ENCODE measurements around the gene AP2S1.

Gene AP2S1

DNA sequence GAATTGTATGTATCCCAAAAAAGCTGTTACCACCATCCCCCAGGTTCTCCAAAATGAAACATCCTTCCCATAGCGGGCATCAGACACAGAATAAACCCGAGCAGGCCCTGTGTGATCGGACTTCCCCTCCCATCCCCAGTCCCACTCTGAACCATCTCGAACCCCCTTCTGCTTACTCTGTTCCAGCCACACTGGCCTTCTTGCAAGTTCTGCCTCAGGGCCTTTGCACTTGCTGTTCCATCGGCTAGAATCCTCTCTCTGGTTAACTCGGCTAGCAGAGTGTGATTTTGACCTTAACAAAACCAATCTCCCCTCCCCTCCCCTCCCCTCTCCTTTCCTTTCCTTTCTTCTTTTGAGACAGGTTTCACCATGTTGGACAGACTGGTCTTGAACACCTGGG, 15.7 kb downstream of the AP2S1 start:
- TF ChIP-seq, protein P1, sequence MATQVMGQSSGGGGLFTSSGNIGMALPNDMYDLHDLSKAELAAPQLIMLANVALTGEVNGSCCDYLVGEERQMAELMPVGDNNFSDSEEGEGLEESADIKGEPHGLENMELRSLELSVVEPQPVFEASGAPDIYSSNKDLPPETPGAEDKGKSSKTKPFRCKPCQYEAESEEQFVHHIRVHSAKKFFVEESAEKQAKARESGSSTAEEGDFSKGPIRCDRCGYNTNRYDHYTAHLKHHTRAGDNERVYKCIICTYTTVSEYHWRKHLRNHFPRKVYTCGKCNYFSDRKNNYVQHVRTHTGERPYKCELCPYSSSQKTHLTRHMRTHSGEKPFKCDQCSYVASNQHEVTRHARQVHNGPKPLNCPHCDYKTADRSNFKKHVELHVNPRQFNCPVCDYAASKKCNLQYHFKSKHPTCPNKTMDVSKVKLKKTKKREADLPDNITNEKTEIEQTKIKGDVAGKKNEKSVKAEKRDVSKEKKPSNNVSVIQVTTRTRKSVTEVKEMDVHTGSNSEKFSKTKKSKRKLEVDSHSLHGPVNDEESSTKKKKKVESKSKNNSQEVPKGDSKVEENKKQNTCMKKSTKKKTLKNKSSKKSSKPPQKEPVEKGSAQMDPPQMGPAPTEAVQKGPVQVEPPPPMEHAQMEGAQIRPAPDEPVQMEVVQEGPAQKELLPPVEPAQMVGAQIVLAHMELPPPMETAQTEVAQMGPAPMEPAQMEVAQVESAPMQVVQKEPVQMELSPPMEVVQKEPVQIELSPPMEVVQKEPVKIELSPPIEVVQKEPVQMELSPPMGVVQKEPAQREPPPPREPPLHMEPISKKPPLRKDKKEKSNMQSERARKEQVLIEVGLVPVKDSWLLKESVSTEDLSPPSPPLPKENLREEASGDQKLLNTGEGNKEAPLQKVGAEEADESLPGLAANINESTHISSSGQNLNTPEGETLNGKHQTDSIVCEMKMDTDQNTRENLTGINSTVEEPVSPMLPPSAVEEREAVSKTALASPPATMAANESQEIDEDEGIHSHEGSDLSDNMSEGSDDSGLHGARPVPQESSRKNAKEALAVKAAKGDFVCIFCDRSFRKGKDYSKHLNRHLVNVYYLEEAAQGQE (IDR thresholded peaks at IDR 0.05; ENCODE audit: insufficient read depth in 1 of 2, low read depth in 2 of 2, low read length in 2 of 2) = no peak
- TF ChIP-seq FOXP2 (optimal IDR thresholded peaks at IDR 0.05; ENCODE audit: borderline replicate concordance, extremely low read depth, extremely low read length, insufficient read depth) = no peak
- TF ChIP-seq SIN3A (IDR thresholded peaks at IDR 0.05; ENCODE audit: borderline replicate concordance, insufficient read depth, low read length) = no peak
- TF ChIP-seq POLR2AphosphoS5 (IDR thresholded peaks at IDR 0.05; ENCODE audit: low read depth, low read length) = no peak

DNA sequence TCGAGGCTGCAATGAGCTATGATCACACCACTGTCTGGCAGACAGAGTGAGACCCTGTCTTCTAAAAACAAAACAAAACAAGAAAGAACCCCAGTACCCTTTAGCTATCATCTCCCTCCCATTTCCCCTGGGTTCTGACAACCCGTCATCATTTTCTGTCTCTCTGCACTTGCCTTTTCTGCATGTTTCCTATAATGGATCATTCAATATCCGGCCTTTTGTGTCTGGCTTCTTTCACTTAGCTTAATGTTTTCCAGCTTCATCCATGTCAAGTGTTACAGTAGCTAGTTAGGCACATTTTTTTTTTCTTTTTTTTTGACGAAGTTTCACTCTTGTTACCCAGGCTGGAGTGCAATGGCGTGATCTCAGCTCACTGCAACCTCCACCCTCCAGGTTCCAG, 16.5 kb downstream of the AP2S1 start:
- TF ChIP-seq SIN3A (IDR thresholded peaks at IDR 0.05; ENCODE audit: borderline replicate concordance, insufficient read depth, low read length) (no peak), POLR2AphosphoS5 (IDR thresholded peaks at IDR 0.05; ENCODE audit: low read depth, low read length) (no peak), FOXP2 (optimal IDR thresholded peaks at IDR 0.05; ENCODE audit: borderline replicate concordance, extremely low read depth, extremely low read length, insufficient read depth) (no peak), TAF1 (IDR thresholded peaks at IDR 0.05; ENCODE audit: borderline replicate concordance, insufficient read depth, low read length) (no peak)
- TF ChIP-seq, protein P1 (IDR thresholded peaks at IDR 0.05; ENCODE audit: insufficient read depth in 1 of 2, low read depth in 2 of 2, low read length in 2 of 2) = no peak

DNA sequence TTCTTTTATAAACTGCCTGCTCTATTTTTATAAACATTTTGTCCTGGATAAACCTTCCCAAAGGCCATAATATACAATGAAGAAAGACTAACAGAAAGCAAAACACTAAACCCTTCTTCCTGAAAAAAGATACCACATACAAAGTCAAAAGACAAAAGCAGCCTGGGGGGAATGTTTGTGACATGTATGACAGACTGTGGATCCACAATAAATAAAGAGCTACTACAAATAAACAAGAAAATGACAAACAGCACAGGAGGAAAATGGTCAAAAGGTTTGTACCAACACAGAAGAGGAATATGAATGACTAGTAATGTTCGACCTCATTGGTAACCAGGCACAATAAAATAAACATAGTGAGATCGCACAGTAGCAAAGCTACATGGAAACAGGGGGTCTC, 19.8 kb downstream of the AP2S1 start:
- TF ChIP-seq, protein P1 (IDR thresholded peaks at IDR 0.05; ENCODE audit: insufficient read depth in 1 of 2, low read depth in 2 of 2, low read length in 2 of 2) = no peak
- TF ChIP-seq FOXP2 (optimal IDR thresholded peaks at IDR 0.05; ENCODE audit: borderline replicate concordance, extremely low read depth, extremely low read length, insufficient read depth) (no peak), TAF1 (IDR thresholded peaks at IDR 0.05; ENCODE audit: borderline replicate concordance, insufficient read depth, low read length) (no peak), SIN3A (IDR thresholded peaks at IDR 0.05; ENCODE audit: borderline replicate concordance, insufficient read depth, low read length) (no peak), POLR2AphosphoS5 (IDR thresholded peaks at IDR 0.05; ENCODE audit: low read depth, low read length) (no peak)

DNA sequence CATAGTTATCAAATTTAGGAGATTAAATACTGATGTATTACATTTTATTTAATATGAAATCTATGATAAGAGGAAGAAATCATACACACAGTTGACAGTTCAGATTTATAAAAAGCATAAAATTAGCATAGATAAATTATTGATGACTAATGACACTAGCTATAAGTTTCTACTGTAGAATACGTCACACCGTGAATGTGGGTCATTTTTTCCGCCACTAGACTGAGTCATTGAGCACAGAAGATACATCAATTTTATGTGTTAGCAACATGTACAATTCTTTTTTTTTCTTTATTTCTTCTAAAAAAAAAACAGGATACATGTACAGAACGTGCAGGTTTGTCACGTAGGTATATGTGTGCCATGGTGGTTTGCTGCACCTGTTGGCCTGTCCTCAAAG, 22.2 kb downstream of the AP2S1 start:
- TF ChIP-seq POLR2AphosphoS5 (IDR thresholded peaks at IDR 0.05; ENCODE audit: low read depth, low read length) (no peak), TAF1 (IDR thresholded peaks at IDR 0.05; ENCODE audit: borderline replicate concordance, insufficient read depth, low read length) (no peak)

DNA sequence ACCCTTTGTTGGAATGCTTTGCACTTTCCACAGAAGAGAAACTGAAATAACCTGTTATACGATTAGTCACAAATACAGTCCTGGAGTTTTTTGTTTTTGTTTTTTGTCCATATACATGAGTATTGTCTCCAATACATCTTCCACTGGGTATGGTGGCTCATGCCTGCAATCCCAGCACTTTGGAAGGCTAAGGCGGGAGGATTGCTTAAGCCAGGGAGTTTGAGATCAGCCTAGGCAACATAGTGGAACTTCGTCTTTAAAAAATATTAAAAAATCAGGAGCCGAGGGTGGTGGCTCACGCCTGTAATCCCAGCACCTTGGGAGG, 25.0 kb downstream of the AP2S1 start:
- TF ChIP-seq TAF1 (IDR thresholded peaks at IDR 0.05; ENCODE audit: borderline replicate concordance, insufficient read depth, low read length) (no peak), FOXP2 (optimal IDR thresholded peaks at IDR 0.05; ENCODE audit: borderline replicate concordance, extremely low read depth, extremely low read length, insufficient read depth) (no peak), POLR2AphosphoS5 (IDR thresholded peaks at IDR 0.05; ENCODE audit: low read depth, low read length) (no peak), SIN3A (IDR thresholded peaks at IDR 0.05; ENCODE audit: borderline replicate concordance, insufficient read depth, low read length) (no peak)
- TF ChIP-seq, protein P1 (IDR thresholded peaks at IDR 0.05; ENCODE audit: insufficient read depth in 1 of 2, low read depth in 2 of 2, low read length in 2 of 2) = no peak

All from PFSK-1 (cell line).